Ascending aorta (tissue), 2 donors: ENCODE results near the gene AMBP. TPM values are rescaled to one million over a fixed set of nuclear protein-coding genes. Genes with fewer than 3 reads are reported as not detected.

Experiments used
- DNase-seq, 2 donors: peaks; one replicate each; pipeline ENCODE4 v3.0.0-alpha.2; 2019; ENCODE audit warnings: low spot score in 2 of 2
- H3K27ac ChIP-seq, 2 donors: fragments of 200-600 bp; sonication (generic); one replicate each; pipeline ENCODE4 v1.5.1; 2016 to 2017; ENCODE audit warnings: mild to moderate bottlenecking in 1 of 2
- H3K27me3 ChIP-seq: fragments of 200-600 bp; sonication (generic); one replicate; pipeline ENCODE4 v1.5.1; 2017
- H3K36me3 ChIP-seq, 2 donors: fragments of 200-600 bp; sonication (generic); one replicate each; pipeline ENCODE4 v1.5.1; 2016
- H3K4me1 ChIP-seq, 2 donors: fragments of 200-600 bp; sonication (generic); one replicate each; pipeline ENCODE4 v1.5.1; 2016 to 2017; ENCODE audit warnings: mild to moderate bottlenecking in 1 of 2
- H3K4me3 ChIP-seq, 2 donors: fragments of 200-600 bp; sonication (generic); one replicate each; pipeline ENCODE4 v1.5.1; 2016 to 2017; ENCODE audit warnings: mild to moderate bottlenecking in 1 of 2
- H3K9me3 ChIP-seq, 2 donors: fragments of 200-600 bp; sonication (generic); one replicate each; pipeline ENCODE4 v1.5.1; 2016
- intact Hi-C: fragments of 100-400 bp; cut with DNase I; formaldehyde crosslinking; loops from one replicate; pipeline ENCODE4 v1.15.1; 2023
- total RNA-seq: library from RNA; depleted of rRNA; stranded (reverse); fragments of >200 nt; gene quantifications from one replicate; pipeline ENCODE4 v1.1.0, GENCODE V29; 2016
- TF ChIP-seq, protein P1 (sequence below), 3 experiments: fragments of 200-600 bp in 2 of 3; fragments of 450-650 bp in 1 of 3; sonication (generic) in 2 of 3; IDR thresholded peaks; one replicate each; pipeline ENCODE4 v1.5.1; 2016 to 2019; ENCODE audit warnings: antibody characterized with exemption in 3 of 3, mild to moderate bottlenecking in 1 of 3, moderate library complexity in 1 of 3

Gene AMBP
- total RNA-seq, 1 donor from 2014 or later: 6.6 TPM

DNA sequence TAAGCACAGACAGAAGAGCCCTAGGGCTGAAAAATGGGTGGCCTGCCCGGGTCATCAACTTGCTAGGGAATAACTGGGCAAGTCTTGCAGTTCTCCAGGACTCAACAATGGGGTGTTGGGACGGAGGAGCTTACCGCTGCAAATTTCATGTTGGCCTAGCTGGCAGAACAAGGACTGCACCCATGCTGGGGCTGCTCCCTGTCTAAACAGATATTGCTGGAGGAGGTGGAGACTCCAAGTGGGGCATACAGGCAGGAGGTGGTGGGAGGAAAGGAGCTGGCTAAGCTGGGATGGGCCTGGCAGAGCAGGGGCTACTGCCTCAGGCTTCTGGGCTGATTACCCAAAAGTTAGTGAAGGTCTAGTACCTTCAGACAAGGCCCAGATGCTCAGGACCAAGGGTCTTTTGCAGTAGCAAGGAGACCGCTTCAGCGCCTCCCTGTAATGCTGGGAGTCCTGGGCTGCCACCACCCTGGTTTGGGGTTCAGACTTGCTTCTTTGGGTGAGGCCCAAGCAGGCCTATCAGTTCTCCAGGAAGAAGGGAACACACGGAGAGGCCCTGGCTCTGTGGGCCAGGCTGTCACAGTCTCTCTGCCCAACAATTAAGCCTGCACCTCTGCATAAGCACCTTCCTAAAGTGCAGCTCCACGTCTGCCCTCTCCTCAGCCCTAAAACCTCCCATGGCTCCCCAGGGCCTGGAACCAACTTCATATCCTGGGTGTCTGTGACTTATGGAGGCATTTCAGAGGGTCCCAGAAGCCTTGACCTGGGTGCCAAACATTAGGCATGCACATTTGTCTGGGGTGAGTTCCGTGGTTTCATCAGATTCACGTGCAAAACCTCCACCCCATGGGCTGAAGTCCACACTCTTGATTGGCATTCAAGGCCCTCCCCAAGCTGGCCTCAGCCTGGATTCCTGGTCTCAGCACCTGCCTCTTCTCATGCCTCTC lies 45.2 kb upstream of the AMBP start:
- Histone ChIP-seq H3K36me3 (no peaks in the 10 kb centered on the region), H3K9me3 (peaks cover 0 to 8% of the 10 kb centered on the region in 2 donors), H3K27ac (no peak overlapping the region), H3K4me1 (no peaks in the 10 kb centered on the region), H3K27me3 (no peaks in the 10 kb centered on the region), H3K4me3 (no peak overlapping the region)
- no peak for DNase-seq
- intact Hi-C loops: no loop called here
- TF ChIP-seq, protein P1, sequence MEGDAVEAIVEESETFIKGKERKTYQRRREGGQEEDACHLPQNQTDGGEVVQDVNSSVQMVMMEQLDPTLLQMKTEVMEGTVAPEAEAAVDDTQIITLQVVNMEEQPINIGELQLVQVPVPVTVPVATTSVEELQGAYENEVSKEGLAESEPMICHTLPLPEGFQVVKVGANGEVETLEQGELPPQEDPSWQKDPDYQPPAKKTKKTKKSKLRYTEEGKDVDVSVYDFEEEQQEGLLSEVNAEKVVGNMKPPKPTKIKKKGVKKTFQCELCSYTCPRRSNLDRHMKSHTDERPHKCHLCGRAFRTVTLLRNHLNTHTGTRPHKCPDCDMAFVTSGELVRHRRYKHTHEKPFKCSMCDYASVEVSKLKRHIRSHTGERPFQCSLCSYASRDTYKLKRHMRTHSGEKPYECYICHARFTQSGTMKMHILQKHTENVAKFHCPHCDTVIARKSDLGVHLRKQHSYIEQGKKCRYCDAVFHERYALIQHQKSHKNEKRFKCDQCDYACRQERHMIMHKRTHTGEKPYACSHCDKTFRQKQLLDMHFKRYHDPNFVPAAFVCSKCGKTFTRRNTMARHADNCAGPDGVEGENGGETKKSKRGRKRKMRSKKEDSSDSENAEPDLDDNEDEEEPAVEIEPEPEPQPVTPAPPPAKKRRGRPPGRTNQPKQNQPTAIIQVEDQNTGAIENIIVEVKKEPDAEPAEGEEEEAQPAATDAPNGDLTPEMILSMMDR (IDR thresholded peaks at IDR 0.05): no peak

DNA sequence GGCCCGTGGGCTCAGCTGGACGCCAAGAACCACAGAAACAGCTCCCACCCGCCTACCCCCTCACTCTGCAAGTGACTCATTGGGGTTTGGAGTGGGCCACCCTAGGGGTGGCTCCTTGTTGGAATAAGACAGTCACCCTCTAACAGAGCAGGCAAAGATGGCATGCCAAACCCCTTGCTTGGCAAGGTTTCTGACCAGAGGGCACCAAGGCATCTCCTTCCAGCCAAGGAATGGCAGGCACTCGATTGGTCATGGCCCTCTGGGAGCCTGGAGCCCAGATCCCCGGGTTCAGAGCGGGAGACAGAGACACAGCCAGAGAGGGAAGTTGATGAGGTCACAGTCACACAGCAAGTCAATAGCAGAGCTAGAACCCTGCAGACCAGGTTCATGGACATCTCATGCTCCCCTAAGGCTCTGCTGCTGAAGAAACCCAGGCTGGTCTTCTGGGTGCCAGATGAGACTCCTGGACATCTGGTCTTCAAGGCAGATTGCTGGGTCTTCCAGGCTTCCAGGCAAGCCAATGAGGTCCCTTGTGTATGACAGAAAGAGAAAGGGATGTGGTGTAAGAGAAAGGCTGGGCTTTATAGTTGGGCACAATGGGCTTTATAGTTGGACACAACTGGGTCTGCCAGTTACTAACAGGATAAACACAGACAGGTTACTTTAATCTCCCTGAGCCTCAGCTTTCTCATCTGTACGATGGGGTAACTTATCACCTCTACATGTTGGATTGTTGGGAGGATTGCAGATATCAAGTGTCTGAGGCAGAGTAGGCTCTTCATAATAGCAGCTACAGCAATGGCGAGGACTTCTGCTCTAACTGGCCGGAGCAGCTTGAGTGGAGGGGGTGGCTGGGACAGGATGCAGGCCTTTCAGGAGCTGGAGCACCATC lies 44.3 kb upstream of the AMBP start:
- intact Hi-C loops: no loop called here
- Histone ChIP-seq H3K27me3 (no peaks in the 10 kb centered on the region), H3K4me3 (no peak overlapping the region), H3K36me3 (no peaks in the 10 kb centered on the region), H3K27ac (no peak overlapping the region), H3K4me1 (no peaks in the 10 kb centered on the region), H3K9me3 (peaks cover 0 to 3% of the 10 kb centered on the region in 2 donors)
- TF ChIP-seq, protein P1 (IDR thresholded peaks at IDR 0.05): no peak
- no peak for DNase-seq

DNA sequence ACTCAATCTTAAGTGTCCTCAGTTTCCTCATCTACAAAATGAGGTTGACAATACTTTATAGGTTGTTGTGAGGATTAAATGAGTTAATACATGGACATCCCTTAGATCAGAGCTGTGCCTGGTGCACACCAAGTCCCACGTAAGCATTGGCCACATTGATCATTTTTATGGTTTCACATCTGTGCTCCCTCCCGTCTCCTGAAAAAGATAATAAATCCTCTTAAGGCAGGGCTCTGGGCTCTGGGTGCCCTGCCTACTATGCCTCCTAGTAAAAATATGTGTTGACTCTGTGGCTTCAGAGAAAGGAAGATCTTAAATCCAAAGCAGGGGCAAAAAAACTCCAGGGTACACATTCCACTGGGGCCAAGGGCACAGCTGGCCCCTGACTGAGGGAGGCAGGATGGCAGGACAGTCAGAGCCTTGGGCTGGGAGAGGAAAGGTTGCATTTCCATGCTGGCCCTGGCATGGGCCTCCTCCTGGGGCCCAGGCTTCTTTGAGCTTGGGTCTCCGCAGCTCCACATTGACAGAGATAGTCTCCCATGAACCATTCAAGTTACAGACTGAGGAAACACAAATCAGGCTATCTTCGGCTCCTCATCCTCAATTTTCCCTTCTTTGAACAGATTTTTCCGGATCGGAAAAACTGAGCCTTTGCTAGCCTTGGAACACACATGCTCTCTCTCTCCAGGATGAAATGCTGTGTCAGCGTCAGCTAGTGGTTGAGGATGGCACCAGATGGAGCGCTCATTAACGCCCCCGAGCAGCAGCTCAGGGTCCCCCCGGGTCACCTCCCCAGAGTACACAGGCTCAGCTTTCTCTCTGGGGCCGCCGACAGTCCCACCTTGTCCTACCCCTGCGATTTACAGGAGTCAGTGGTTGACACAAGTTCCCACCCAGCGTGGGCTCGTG lies 43.4 kb upstream of the AMBP start:
- intact Hi-C loops: no loop called here
- Histone ChIP-seq H3K27me3 (no peaks in the 10 kb centered on the region), H3K36me3 (no peaks in the 10 kb centered on the region), H3K4me3 (no peak overlapping the region), H3K27ac (no peak overlapping the region), H3K9me3 (no peaks in the 10 kb centered on the region), H3K4me1 (peaks cover 0 to under 1% of the 10 kb centered on the region in 2 donors)
- DNase-seq: no peak
- TF ChIP-seq, protein P1 (IDR thresholded peaks at IDR 0.05): no peak

DNA sequence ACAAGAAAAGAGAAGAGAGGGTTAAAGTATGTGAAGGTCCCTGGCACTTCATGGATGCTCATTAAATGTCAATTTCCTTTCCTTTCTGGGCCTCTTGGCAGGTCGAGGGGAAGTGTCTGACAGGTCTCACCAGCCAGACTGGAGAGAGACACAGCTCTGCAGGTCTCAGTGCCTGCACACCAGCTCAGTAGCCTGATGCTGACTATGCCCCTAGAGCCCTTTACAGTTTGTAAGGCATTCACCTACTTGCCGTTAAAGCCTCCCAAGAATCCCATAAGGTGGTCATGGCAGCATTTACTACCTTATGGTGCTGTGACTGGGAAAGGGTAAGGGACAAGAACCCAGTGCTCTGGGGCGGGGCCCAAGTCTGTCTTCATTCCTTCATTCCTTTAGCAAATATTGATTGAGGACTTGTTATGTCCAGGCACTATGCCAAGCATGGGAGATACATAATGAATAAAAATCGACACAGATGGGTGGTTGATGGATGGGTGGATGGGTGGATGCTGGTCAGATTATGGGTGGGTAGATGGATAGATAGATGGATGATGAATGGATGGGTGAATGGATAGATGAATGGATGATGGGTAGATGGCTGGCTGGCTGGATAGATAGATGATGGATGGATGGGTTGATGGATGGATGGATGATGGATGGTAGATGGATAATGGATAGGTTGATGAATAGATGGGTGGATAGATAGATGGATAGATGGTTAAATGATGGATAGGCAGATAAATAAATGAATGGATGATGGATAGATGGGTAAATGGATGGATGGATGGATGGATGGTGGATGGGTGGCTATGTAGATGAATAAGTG lies 42.3 kb upstream of the AMBP start:
- Histone ChIP-seq H3K27me3 (no peaks in the 10 kb centered on the region), H3K9me3 (no peaks in the 10 kb centered on the region), H3K27ac (no peak overlapping the region), H3K36me3 (no peaks in the 10 kb centered on the region), H3K4me1 (peaks cover 0 to 7% of the 10 kb centered on the region in 2 donors), H3K4me3 (no peak overlapping the region)
- TF ChIP-seq, protein P1 (IDR thresholded peaks at IDR 0.05): no peak
- intact Hi-C loops: no loop called here
- no peak for DNase-seq
